Large intestine (tissue), 3 donors: ENCODE measurements around the gene SORCS2. TPM values are rescaled to one million over a fixed set of nuclear protein-coding genes. Genes with fewer than 3 reads are reported as not detected.
A peak's percentile ranks its signal among the peaks of the same experiment; 100 is the strongest.

Experiments used
- DNase-seq, 2 donors: peaks; one replicate each; pipeline versions ENCODE4 v3.0.0 to v3.0.0-alpha.2; 2013
- H3K27ac ChIP-seq: one replicate; pipeline ENCODE4 v1.5.1; 2013; ENCODE audit warnings: low read length
- H3K27me3 ChIP-seq: 2 replicates; pipeline ENCODE4 v1.6.1; 2013; ENCODE audit warnings: low read length; ENCODE audit not compliant: control insufficient read depth, insufficient read depth
- H3K36me3 ChIP-seq: 2 replicates; pipeline ENCODE4 v1.6.1; 2013; ENCODE audit warnings: low read length; ENCODE audit not compliant: control insufficient read depth, insufficient read depth
- H3K4me1 ChIP-seq: one replicate; pipeline ENCODE4 v1.6.1; 2013; ENCODE audit warnings: low read length; ENCODE audit not compliant: control insufficient read depth, insufficient read depth
- H3K4me3 ChIP-seq: one replicate; pipeline ENCODE4 v1.5.1; 2013; ENCODE audit warnings: low read length
- H3K9me3 ChIP-seq: one replicate; pipeline ENCODE4 v1.6.1; 2013; ENCODE audit warnings: mild to moderate bottlenecking, low read depth, low read length, moderate library complexity; ENCODE audit not compliant: control insufficient read depth
- WGBS: methylation state at CpG from one replicate; pipeline ENCODE4 v1.1.5; 2013; ENCODE audit warnings: low lambda C conversion rate; ENCODE audit not compliant: insufficient coverage; 5-methylcytosine and 5-hydroxymethylcytosine counted together
- polyA plus RNA-seq: library from polyadenylated mRNA; unstranded; fragments of 120-200 nt; gene quantifications from one replicate; pipeline ENCODE4 v1.2.1, GENCODE V29; 2013

Gene SORCS2
- polyA plus RNA-seq, 1 donor, result 3.6 TPM

DNA sequence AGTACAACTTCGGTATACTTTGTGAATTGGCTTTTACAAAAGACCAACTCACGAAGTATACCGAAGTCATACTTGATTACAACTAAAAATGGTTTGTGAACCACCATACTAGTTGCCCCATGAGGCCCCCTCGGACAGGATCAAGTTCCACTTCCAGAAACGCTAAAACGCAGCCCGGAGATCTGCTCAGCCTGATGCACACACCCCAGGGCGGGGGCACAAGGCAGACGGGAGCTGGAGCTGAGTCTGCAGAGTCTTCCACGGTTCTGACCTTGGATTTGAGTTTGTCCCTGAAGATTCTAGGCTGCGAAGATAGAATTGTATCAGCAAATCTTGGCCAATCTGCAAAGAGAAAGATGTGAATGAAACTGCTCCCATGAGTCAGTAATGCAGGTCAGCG, 118.1 kb downstream of the SORCS2 start:
- H3K27me3 ChIP-seq, result peaks cover 3% of the 10 kb centered on the region
- H3K36me3 ChIP-seq, result no peaks in the 10 kb centered on the region
- H3K4me3 ChIP-seq, result no peak overlapping the region
- no peaks in the 10 kb centered on the region for H3K4me1 ChIP-seq
- H3K27ac ChIP-seq, result no peak overlapping the region
- DNase-seq, result no peak
- no peaks in the 10 kb centered on the region for H3K9me3 ChIP-seq
- WGBS, result no CpG with 5 or more reads among the region's 12 CpGs

DNA sequence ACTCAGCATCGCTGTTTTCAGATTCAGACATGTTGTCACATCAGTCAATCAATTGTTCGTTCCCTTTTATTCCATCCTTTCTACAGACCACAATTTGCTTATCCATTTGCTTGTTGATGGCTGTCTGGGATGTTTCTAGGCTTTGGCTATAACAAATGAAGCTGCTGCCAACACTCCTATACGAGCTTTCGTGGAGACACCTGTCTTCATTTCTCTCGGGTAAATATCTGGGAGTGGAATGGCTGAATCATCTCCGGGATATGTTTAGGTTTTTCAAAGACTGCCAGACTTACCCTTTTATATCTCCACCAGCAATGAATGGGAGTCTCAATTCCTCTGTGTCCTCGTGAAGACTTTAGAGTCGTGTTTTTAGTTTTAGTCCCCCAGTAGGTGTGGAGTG, 118.9 kb downstream of the SORCS2 start:
- H3K27ac ChIP-seq, result no peak overlapping the region
- H3K36me3 ChIP-seq, result no peaks in the 10 kb centered on the region
- no peak for DNase-seq
- no peaks in the 10 kb centered on the region for H3K4me1 ChIP-seq
- peaks cover 3% of the 10 kb centered on the region for H3K27me3 ChIP-seq
- H3K9me3 ChIP-seq, result no peaks in the 10 kb centered on the region
- no peak overlapping the region for H3K4me3 ChIP-seq
- WGBS, result 100% methylated on average over 2 of the region's 8 CpGs

DNA sequence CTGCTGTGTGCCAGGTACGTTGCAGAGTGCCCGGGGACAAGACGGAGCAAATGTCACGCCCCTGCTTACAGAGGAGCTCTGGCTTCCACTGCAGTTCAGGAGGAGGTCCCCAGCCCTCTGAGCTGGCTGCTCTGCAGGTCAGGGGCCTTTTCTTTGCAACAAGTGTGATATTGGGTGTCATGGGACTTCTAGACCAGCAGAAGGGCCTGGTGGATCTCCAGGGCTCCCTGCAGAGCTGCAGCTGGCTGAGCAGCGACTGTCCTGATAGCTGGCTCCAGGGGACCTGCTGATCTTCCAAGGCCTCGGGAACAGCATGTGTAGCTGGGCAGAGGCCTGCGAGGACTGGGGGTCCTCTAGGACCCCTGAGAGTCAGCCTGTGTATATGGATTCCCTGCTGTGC, 120.4 kb downstream of the SORCS2 start:
- WGBS, result no CpG with 5 or more reads among the region's 7 CpGs
- Histone ChIP-seq H3K9me3 (no peaks in the 10 kb centered on the region), H3K4me3 (no peak overlapping the region), H3K4me1 (no peaks in the 10 kb centered on the region), H3K27ac (no peak overlapping the region), H3K27me3 (no peaks in the 10 kb centered on the region), H3K36me3 (no peaks in the 10 kb centered on the region)
- no peak for DNase-seq

DNA sequence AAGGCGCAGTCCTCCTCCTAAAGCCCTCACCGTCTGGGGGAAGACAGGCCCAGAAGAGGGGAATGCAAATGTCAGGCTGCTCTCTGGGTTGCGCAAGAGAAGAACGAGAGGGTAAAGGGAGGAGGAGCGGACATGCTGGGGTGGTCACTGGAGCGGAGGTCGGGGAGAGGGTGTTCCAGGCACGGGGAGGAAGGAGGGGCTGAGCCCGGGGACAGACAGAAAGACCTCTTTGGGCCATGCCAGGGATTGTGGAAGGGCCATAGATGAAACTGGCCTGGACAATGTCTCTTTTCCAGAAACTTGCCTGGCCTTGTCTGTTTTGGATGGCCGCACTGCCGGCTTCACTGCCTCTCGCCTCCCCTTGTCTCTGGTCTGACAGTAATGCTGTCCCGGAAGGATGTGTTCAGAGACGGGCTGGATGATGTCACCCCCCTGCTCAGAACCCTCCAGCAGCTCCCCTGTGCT, 121.0 kb downstream of the SORCS2 start:
- Histone ChIP-seq H3K9me3 (no peaks in the 10 kb centered on the region), H3K36me3 (no peaks in the 10 kb centered on the region), H3K4me1 (no peaks in the 10 kb centered on the region), H3K27me3 (no peaks in the 10 kb centered on the region), H3K27ac (no peak overlapping the region), H3K4me3 (no peak overlapping the region)
- WGBS, result 60% methylated on average over 3 of the region's 14 CpGs
- no peak for DNase-seq

DNA sequence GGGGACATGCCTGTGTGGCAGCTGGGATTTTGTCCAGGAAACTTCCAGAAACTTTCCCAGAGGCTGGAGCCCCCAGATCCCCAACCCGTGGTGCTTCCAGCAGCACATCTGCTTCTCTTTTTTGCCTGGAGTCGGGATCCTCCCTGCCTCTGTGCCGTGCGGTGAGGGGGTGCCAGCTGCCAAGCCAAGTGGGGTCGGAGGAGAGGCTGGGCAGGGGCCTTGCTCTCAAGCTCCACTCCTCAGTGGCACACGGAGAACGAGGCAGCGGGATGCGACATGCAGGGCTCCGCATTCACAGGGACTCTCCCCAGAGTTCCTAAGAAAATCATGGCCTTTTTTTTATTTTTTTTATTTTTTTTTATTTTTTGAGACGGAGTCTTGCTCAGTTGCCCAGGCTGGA, 121.7 kb downstream of the SORCS2 start:
- no CpG with 5 or more reads among the region's 11 CpGs for WGBS
- H3K27me3 ChIP-seq, result no peaks in the 10 kb centered on the region
- H3K4me1 ChIP-seq, result no peaks in the 10 kb centered on the region
- H3K9me3 ChIP-seq, result no peaks in the 10 kb centered on the region
- no peak overlapping the region for H3K4me3 ChIP-seq
- no peak overlapping the region for H3K27ac ChIP-seq
- H3K36me3 ChIP-seq, result no peaks in the 10 kb centered on the region
- DNase-seq, result no peak

DNA sequence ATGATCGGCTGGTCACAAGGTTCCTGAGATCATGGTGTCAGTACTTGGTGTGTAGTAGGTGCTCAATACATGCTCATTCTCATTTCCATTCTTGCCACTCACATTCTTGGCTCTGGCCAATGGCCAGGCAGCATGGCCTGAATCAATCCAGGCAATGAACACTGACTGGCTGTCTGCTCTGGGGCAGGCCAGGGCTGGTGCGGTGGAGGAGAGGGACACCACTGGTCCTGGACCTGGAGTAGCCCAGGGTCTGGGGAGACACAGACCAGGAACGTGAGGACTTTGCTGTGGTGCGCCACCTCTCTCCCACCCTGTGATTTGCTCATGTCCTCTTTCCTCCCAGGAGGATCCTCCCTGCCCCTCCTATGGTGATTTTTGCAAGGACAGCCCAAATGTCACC, 122.9 kb downstream of the SORCS2 start:
- peaks cover 4% of the 10 kb centered on the region for H3K9me3 ChIP-seq
- DNase-seq, result no peak
- H3K36me3 ChIP-seq, result no peaks in the 10 kb centered on the region
- no peak overlapping the region for H3K4me3 ChIP-seq
- H3K27ac ChIP-seq, result no peak overlapping the region
- H3K27me3 ChIP-seq, result no peaks in the 10 kb centered on the region
- no peaks in the 10 kb centered on the region for H3K4me1 ChIP-seq
- no CpG with 5 or more reads among the region's 4 CpGs for WGBS

DNA sequence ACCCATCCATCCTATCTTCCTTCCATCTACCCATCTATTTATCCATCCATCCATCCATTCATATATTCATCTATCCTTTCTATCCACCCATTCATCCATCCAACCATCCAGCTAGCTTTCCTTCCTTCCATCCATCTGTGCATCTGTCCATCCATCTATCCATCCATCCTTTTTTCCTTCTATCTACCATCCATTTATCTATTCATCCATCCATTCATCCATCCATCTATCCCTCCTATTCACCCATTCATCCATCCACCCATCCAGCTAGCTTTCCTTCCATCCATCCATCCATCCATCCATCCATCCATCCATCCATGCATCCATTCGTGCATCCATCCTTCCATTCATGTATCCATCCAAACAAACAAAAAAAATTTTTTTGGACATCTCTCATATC, 123.6 kb downstream of the SORCS2 start:
- no peak for DNase-seq

DNA sequence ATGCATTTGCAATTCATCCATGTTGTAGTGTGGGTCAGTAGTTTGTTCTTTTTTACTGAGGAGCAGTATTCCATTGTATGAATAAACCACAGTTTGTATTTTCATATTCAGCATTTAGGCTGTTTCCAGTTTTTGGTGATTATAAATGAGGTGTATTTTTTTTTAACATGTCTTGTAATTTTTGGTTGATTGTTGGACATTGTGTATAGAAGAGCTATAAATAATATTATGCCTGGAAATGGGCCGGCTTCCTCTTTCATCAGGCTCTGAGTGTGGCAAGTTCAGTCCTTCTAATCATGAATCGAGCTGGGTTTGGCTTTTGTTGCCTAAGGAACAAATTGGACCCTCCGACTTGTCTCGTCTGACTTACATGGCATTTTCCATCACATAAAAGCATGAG, 126.7 kb downstream of the SORCS2 start:
- H3K4me1 ChIP-seq, result no peaks in the 10 kb centered on the region
- H3K36me3 ChIP-seq, result no peaks in the 10 kb centered on the region
- H3K4me3 ChIP-seq, result no peak overlapping the region
- H3K9me3 ChIP-seq, result peaks cover 4% of the 10 kb centered on the region
- no peak for DNase-seq
- H3K27ac ChIP-seq, result no peak overlapping the region
- no CpG with 5 or more reads among the region's 4 CpGs for WGBS
- no peaks in the 10 kb centered on the region for H3K27me3 ChIP-seq

More for the DNA sequence above, 123.6 kb downstream of the SORCS2 start:
- H3K4me3 ChIP-seq, result no peak overlapping the region
- WGBS, result 100% methylated on average over 1 of the region's 1 CpG
- H3K36me3 ChIP-seq, result no peaks in the 10 kb centered on the region
- no peaks in the 10 kb centered on the region for H3K4me1 ChIP-seq
- H3K27me3 ChIP-seq, result no peaks in the 10 kb centered on the region
- no peak overlapping the region for H3K27ac ChIP-seq
- H3K9me3 ChIP-seq, result peaks cover 4% of the 10 kb centered on the region

DNA sequence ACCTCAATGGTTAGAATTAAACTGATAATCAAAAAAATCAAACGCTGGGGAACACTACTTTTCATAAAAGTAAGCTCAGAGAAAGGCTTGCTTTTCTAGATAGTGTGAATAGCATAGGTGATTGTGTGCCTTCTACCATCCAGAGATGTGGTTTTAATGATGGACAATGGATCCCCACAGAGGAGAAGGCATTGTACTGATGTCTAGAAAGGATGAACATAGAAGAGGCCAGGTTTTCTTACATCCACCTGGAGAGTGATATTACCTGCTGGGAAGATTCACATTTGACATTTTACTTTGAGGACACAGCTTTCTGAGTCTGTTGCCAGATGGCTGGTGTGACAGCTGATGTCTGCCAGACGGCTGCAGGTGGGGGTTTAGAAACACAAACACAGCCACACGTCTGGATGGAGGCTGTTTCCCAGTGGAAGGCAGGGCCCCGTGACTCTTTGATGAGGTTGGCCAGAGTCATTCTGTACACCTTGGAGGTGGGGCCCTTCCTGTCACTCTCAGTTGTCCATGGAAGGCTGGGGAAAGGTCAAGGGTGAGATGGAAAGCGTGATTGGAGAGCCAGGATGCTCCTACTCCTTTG, 128.0 kb downstream of the SORCS2 start:
- DNase-seq, result no peak
- Histone ChIP-seq H3K36me3 (no peaks in the 10 kb centered on the region), H3K4me3 (no peak overlapping the region), H3K4me1 (no peaks in the 10 kb centered on the region), H3K9me3 (peaks cover 4% of the 10 kb centered on the region), H3K27ac (no peak overlapping the region), H3K27me3 (no peaks in the 10 kb centered on the region)
- 80% methylated on average over 1 of the region's 5 CpGs for WGBS

DNA sequence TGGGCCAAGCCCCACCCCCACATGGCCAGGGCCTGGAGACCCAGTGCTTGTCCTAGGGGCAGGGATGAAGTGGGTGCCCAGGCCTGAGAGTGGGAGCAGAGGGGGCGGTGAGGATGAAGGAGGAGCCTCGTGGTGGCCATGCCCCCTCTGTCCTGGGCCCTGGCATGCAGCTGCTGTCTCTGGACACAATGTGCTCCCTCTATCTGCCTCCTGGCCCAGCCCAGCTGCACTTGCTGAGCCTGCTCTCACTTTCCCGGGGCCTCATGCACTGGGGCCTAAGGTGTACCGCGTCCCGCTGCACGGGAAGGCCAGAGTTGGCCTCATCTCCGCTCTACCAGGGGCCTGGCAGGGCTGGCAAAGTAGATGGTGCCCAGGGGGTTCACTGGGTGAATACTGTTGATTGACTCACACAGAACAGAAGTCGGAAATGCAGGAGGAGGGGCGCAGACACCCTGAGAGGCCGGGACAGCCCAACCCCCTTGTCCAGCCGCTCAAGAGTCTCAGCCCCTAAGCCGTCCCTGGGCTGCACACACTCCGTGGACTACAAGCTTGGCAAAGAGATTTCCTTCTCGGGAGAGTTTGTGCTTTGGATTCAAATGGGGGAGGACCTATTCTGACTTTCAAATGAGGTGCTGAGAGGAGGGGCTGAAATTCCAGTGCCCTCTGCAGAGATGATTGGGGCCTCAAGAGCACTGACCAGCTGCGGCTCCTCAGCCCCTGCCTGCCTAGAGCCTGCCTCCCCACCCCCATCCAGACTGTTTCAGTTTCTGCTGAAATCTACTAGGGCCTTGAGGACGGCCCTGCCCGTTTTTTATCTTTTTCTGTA, 130.0 kb downstream of the SORCS2 start:
- WGBS, result no CpG with 5 or more reads among the region's 18 CpGs

More for the DNA sequence above, 130.0 kb downstream of the SORCS2 start:
- H3K9me3 ChIP-seq, result peaks cover 4% of the 10 kb centered on the region
- H3K27ac ChIP-seq, result no peak overlapping the region
- no peaks in the 10 kb centered on the region for H3K27me3 ChIP-seq
- DNase-seq, result peak; percentile 26 to 39
- H3K4me1 ChIP-seq, result no peaks in the 10 kb centered on the region
- no peaks in the 10 kb centered on the region for H3K36me3 ChIP-seq
- H3K4me3 ChIP-seq, result no peak overlapping the region
